A549 (cell line): ENCODE measurements around the gene CDHR4.

Experiments used
- CEBPB ChIP-seq, 2 experiments: fragments of >200 bp in 1 of 2; sonication (Bioruptor Twin) in 1 of 2; formaldehyde crosslinking in 1 of 2; IDR thresholded peaks; 2 replicates each; pipeline ENCODE4 v1.6.1; 2012 to 2016
- CHD2 ChIP-seq: fragments of 150-350 bp; IDR thresholded peaks from 2 replicates; pipeline ENCODE4 v1.6.1; 2014; ENCODE audit warnings: low read length; ENCODE audit not compliant: partially characterized antibody
- POLR2A ChIP-seq: IDR thresholded peaks from 2 replicates; pipeline ENCODE4 v1.6.1; 2012; ENCODE audit warnings: mild to moderate bottlenecking, low read length
- POLR2AphosphoS2 ChIP-seq: conservative IDR thresholded peaks from 2 replicates; pipeline ENCODE4 v1.6.1; 2012; ENCODE audit warnings: low read length, improper control_type of control experiment, inconsistent platforms
- ZNF302 ChIP-seq: fragments of 250-450 bp; sonication (Bioruptor Pico); IDR thresholded peaks from 2 replicates; pipeline ENCODE4 v1.9.0; 2021; ENCODE audit warnings: inconsistent platforms, mild to moderate bottlenecking, moderate library complexity
- TF ChIP-seq, protein P1 (sequence below): fragments of >200 bp; sonication (Bioruptor Twin); formaldehyde crosslinking; IDR thresholded peaks from 3 replicates; pipeline ENCODE4 v1.5.1; 2016
- TF ChIP-seq, protein P2 (sequence below): IDR thresholded peaks from 2 replicates; pipeline ENCODE4 v1.6.1; 2012; ENCODE audit warnings: low read depth, borderline replicate concordance
- TF ChIP-seq, protein P3 (sequence below): IDR thresholded peaks from 2 replicates; pipeline ENCODE4 v1.6.1; 2012

DNA sequence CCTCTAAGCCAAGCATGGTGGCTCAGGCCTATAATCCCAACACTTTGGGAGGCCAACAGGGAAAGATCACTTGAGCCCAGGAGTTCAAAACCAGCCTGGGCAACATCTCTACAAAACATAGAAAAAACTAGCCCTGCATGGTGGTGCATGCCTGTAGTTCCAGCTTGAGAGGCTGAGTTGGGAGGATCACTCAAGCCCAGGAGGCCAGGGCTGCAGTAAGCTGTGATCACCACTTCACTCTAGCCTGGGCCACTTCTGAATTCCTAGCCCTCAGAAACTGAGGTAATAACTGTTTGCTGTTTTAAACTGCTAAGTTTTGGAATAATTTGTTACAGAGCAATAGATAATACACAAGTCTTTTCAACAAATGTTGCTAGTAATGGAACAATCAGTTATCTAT lies 29.7 kb downstream of the CDHR4 start:
- TF ChIP-seq, protein P1, sequence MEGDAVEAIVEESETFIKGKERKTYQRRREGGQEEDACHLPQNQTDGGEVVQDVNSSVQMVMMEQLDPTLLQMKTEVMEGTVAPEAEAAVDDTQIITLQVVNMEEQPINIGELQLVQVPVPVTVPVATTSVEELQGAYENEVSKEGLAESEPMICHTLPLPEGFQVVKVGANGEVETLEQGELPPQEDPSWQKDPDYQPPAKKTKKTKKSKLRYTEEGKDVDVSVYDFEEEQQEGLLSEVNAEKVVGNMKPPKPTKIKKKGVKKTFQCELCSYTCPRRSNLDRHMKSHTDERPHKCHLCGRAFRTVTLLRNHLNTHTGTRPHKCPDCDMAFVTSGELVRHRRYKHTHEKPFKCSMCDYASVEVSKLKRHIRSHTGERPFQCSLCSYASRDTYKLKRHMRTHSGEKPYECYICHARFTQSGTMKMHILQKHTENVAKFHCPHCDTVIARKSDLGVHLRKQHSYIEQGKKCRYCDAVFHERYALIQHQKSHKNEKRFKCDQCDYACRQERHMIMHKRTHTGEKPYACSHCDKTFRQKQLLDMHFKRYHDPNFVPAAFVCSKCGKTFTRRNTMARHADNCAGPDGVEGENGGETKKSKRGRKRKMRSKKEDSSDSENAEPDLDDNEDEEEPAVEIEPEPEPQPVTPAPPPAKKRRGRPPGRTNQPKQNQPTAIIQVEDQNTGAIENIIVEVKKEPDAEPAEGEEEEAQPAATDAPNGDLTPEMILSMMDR, result no peak
- TF ChIP-seq, protein P2, sequence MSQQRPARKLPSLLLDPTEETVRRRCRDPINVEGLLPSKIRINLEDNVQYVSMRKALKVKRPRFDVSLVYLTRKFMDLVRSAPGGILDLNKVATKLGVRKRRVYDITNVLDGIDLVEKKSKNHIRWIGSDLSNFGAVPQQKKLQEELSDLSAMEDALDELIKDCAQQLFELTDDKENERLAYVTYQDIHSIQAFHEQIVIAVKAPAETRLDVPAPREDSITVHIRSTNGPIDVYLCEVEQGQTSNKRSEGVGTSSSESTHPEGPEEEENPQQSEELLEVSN, result no peak
- TF ChIP-seq POLR2A (no peak), POLR2AphosphoS2 (no peak), CEBPB (IDR thresholded peaks at IDR 0.05) (no peak), CHD2 (no peak), ZNF302 (no peak)
- TF ChIP-seq, protein P3, sequence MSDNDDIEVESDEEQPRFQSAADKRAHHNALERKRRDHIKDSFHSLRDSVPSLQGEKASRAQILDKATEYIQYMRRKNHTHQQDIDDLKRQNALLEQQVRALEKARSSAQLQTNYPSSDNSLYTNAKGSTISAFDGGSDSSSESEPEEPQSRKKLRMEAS, result no peak
